Lower lobe of right lung (tissue), 2 donors: ENCODE data around the gene GRAP2. TPM values are rescaled to one million over a fixed set of nuclear protein-coding genes. Genes with fewer than 3 reads are reported as not detected.

Source experiments
- ATAC-seq, 2 donors: fragments of 200-7000 bp; cut with Tn5 transposase; one replicate each; pipeline ENCODE4 v1.9.1; 2020 to 2022; ENCODE audit warnings: mild to moderate bottlenecking in 2 of 2, moderate library complexity in 2 of 2
- DNase-seq: peaks from one replicate; pipeline ENCODE4 v3.0.0-alpha.2; 2020
- H3K27ac ChIP-seq: fragments of 200-600 bp; one replicate; pipeline ENCODE4 v1.8.0; 2022
- H3K27me3 ChIP-seq: fragments of 200-600 bp; one replicate; pipeline ENCODE4 v1.8.0; 2022; ENCODE audit warnings: low read depth
- H3K36me3 ChIP-seq: fragments of 200-600 bp; one replicate; pipeline ENCODE4 v1.8.0; 2022; ENCODE audit warnings: mild to moderate bottlenecking
- H3K4me1 ChIP-seq: fragments of 200-600 bp; one replicate; pipeline ENCODE4 v1.8.0; 2022
- H3K4me3 ChIP-seq: fragments of 200-600 bp; one replicate; pipeline ENCODE4 v1.8.0; 2022; ENCODE audit warnings: mild to moderate bottlenecking
- H3K9me3 ChIP-seq: fragments of 200-600 bp; one replicate; pipeline ENCODE4 v1.8.0; 2022
- CTCF ChIP-seq: fragments of 200-600 bp; IDR thresholded peaks from one replicate; pipeline ENCODE4 v1.8.0; 2022; ENCODE audit warnings: antibody characterized with exemption, mild to moderate bottlenecking
- intact Hi-C: fragments of 100-400 bp; cut with DNase I; formaldehyde crosslinking; loops from one replicate; pipeline ENCODE4 v1.11.0; 2022
- total RNA-seq: library from RNA; stranded (reverse); fragmentation: NEBNext Ultra II Directional; extraction: Animal tissue kit (Norgen Biotek cat#: 25700); gene quantifications from one replicate; pipeline ENCODE4 v1.2.1, GENCODE V29; 2021
- donor health status: DM: no; HTN: yes; CAD: no; lungs with severe emphysema.

Gene GRAP2
- total RNA-seq, 1 donor from 2014 or later = 9.5 TPM

- no peak for ATAC-seq
- Histone ChIP-seq H3K4me1 (peaks cover 9% of the 10 kb centered on the region), H3K9me3 (no peaks in the 10 kb centered on the region), H3K36me3 (no peaks in the 10 kb centered on the region), H3K27me3 (peaks cover 51% of the 10 kb centered on the region), H3K27ac (no peak overlapping the region), H3K4me3 (no peak overlapping the region)
- no peak for DNase-seq
- intact Hi-C loops = no loop called here
- TF ChIP-seq CTCF = no peak
Observed at GRCh38 chr22:39923696-39924095, 22.8 kb downstream of the GRAP2 start.

DNA sequence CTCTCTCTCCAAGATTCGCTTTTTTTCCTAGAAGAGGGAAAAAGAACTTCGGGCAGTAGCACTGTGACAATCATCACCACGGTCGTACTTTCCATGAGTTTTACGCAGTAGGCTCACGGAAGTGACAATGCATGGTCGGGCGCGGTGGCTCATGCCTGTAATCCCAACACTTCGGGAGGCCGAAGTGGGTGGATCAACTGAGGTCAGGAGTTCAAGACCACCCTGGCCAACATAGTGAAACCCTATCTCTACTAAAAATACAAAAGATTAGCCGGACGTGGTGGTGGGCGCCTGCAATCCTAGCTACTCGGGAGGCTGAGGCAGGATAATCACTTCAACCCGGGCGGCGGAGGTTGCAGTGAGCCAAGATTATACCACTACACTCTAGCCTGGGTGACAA is 23.4 kb downstream of the GRAP2 start:
- H3K36me3 ChIP-seq = no peaks in the 10 kb centered on the region

GRCh38 chr22:39925273-39925672 is 24.4 kb downstream of the GRAP2 start:
- no peaks in the 10 kb centered on the region for H3K36me3 ChIP-seq
- H3K27me3 ChIP-seq = peaks cover 47% of the 10 kb centered on the region
- no peaks in the 10 kb centered on the region for H3K9me3 ChIP-seq
- intact Hi-C loops = no loop called here
- ATAC-seq = no peak
- no peak overlapping the region for H3K4me3 ChIP-seq
- no peak for DNase-seq
- no peak for TF ChIP-seq CTCF
- peaks cover 11% of the 10 kb centered on the region for H3K4me1 ChIP-seq
- H3K27ac ChIP-seq = no peak overlapping the region

More for the DNA sequence above, 23.4 kb downstream of the GRAP2 start:
- no peak overlapping the region for H3K4me3 ChIP-seq
- TF ChIP-seq CTCF = no peak
- peaks cover 51% of the 10 kb centered on the region for H3K27me3 ChIP-seq
- H3K4me1 ChIP-seq = peaks cover 11% of the 10 kb centered on the region
- H3K9me3 ChIP-seq = no peaks in the 10 kb centered on the region
- ATAC-seq = no peak
- no peak overlapping the region for H3K27ac ChIP-seq
- DNase-seq = no peak
- intact Hi-C loops = no loop called here

DNA sequence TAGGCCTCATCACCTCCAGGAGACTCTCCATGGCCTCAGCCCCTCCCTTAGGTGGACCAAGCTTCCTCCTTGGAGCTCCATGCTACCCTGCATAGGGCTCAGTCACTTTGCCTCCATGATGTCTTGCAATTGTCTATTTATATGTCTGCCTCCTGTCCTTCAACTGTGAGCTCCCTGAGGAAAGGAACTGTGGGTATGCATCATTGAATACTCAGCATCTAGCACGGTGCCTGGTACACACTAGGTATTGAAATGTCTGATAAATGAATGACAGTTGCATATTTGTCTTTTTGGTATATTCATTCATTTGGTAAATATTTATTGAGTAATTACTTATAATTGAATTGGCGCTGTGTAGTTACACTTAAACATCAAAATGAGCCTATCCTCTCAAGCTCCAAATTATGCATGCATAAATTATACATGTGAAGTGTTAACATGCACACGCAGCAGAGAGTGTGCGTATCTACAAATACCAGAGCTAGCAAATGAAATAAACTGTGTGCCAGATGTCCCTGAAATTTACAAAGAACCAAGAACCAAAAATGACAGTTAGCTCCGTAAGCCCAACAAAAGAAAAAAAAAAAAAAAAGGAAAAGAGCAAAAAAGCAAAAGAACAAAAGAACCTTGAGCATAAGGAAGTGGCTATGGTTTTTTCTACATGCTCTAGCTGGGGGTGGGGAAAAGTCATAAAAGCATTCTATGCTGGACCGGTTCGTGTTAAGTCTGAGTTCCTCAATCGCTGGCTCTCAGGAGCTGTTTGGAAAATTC is 25.2 kb downstream of the GRAP2 start:
- no peak overlapping the region for H3K4me3 ChIP-seq
- intact Hi-C loops = no loop called here
- no peak for TF ChIP-seq CTCF
- H3K36me3 ChIP-seq = no peaks in the 10 kb centered on the region
- DNase-seq = no peak
- no peaks in the 10 kb centered on the region for H3K9me3 ChIP-seq
- no peak for ATAC-seq
- H3K27ac ChIP-seq = no peak overlapping the region
- H3K4me1 ChIP-seq = peaks cover 11% of the 10 kb centered on the region
- peaks cover 52% of the 10 kb centered on the region for H3K27me3 ChIP-seq

DNA sequence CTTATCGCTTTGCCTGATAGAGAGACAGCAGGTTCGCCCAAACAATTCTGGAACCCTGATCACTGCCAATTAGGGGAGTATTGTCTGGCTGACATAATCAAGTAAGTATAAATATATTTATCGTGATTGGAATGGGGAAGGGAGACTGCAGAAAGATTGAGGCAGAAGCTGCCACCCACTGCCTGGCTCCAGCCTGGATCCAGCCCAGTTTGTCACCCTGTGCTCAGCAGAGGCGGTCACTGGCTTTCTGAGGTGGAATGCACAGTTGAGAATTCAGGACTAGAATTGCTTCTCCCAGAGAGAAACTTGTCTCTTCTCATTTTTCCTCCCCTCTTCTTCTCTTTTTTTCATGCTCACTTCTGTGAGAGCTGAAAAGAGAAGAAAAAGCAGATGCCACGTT is 25.9 kb downstream of the GRAP2 start:
- H3K27ac ChIP-seq = no peak overlapping the region
- peak overlapping the region; percentile 13 for H3K4me3 ChIP-seq
- no peaks in the 10 kb centered on the region for H3K36me3 ChIP-seq
- H3K4me1 ChIP-seq = peaks cover 11% of the 10 kb centered on the region
- no peak for ATAC-seq
- no peak for DNase-seq
- H3K9me3 ChIP-seq = no peaks in the 10 kb centered on the region
- intact Hi-C loops = no loop called here
- TF ChIP-seq CTCF = no peak
- H3K27me3 ChIP-seq = peaks cover 55% of the 10 kb centered on the region
